Ovary (tissue), 9 donors: ENCODE results near the gene SORBS1. TPM values are rescaled to one million over a fixed set of nuclear protein-coding genes. Genes with fewer than 3 reads are reported as not detected.

Experiments
- DNase-seq, 5 donors: peaks; one replicate each; pipeline ENCODE4 v3.0.0-alpha.2; 2019 to 2020
- H3K27ac ChIP-seq, 2 donors: fragments of 200-600 bp; one replicate each; pipeline versions ENCODE4 v1.5.1 to v1.8.0; 2019 to 2022
- H3K27me3 ChIP-seq: fragments of 200-600 bp; one replicate; pipeline ENCODE4 v1.8.0; 2022
- H3K36me3 ChIP-seq: fragments of 200-600 bp; sonication (generic); one replicate; pipeline ENCODE4 v1.5.1; 2019
- H3K4me1 ChIP-seq: one replicate; pipeline ENCODE4 v1.8.1; 2013; ENCODE audit warnings: mild to moderate bottlenecking, moderate library complexity; ENCODE audit not compliant: insufficient read depth
- H3K4me3 ChIP-seq: fragments of 200-600 bp; sonication (generic); one replicate; pipeline ENCODE4 v1.5.1; 2017
- H3K9me3 ChIP-seq, 2 donors: fragments of 200-600 bp in 1 of 2; sonication (generic) in 1 of 2; one replicate each; pipeline versions ENCODE4 v1.5.1 to v1.8.1; 2013 to 2019; ENCODE audit warnings: mild to moderate bottlenecking in 1 of 2, moderate library complexity in 1 of 2
- CTCF ChIP-seq, 3 donors: fragments of 450-650 bp in 2 of 3; fragments of 200-600 bp in 1 of 3; IDR thresholded peaks; one replicate each; pipeline versions ENCODE4 v1.5.1 to v1.8.0; 2016 to 2022; ENCODE audit warnings: antibody characterized with exemption in 3 of 3, mild to moderate bottlenecking in 1 of 3
- EP300 ChIP-seq: sonication (generic); formaldehyde crosslinking; IDR thresholded peaks from one replicate; pipeline ENCODE4 v1.6.1; 2017; ENCODE audit warnings: antibody characterized with exemption
- POLR2A ChIP-seq: fragments of 450-650 bp; IDR thresholded peaks from one replicate; pipeline ENCODE4 v1.6.1; 2017; ENCODE audit warnings: antibody characterized with exemption, mild to moderate bottlenecking, moderate library complexity
- WGBS, 3 donors: extraction: QIAGEN DNeasy Blood & Tissue Kit in 1 of 3; methylation state at CpG; one replicate each; pipeline versions ENCODE4 v1.1.5 to v1.1.7; 2013 to 2017; 5-methylcytosine and 5-hydroxymethylcytosine counted together
- intact Hi-C, 4 donors: fragments of 100-400 bp; cut with DNase I; formaldehyde crosslinking; loops; one replicate each; pipeline versions ENCODE4 v1.11.0 to v1.15.1; 2022 to 2023
- polyA plus RNA-seq, 2 donors: library from polyadenylated mRNA; stranded (reverse); fragments of 200-250 nt in 1 of 2; fragments of 350-450 nt in 1 of 2; fragmentation: Illumina TruSeq in 1 of 2; extraction: RNeasy Lipid Tissue Mini Kit (QIAGEN cat#74804) in 1 of 2; gene quantifications; one replicate each; pipeline ENCODE4 v1.2.3, GENCODE V29; 2013 to 2014
- total RNA-seq, 7 donors: library from RNA; depleted of rRNA in 2 of 7; stranded (reverse); fragments of >200 nt in 2 of 7; fragmentation: NEBNext Ultra II Directional in 3 of 7; extraction: Animal tissue kit (Norgen Biotek cat#: 25700) in 3 of 7; gene quantifications; one replicate each; pipeline versions ENCODE4 v1.1.0 to v1.2.4, GENCODE V29; 2016 to 2023
- donor health status: DM: no; HTN: no; CAD: no; lungs with moderate emphysema.
- donor health status: DM: no; HTN: no; CAD: no.
- donor health status: Bipolar disorder and iron deficiency.
- donor health status: DM: yes; HTN: yes; CAD: no.
- donor health status: DM: no; HTN: no; CAD: no.
- donor health status: DM: yes; HTN: yes; CAD: no.

SORBS1 gene
- total and polyA plus RNA-seq, 9 donors = 10.7 to 156 (median 20.0) TPM

GRCh38 chr10:95560278-95561176 is 644 bp downstream of the SORBS1 start:
- H3K4me1 ChIP-seq = no peaks in the 10 kb centered on the region
- H3K36me3 ChIP-seq = no peaks in the 10 kb centered on the region
- TF ChIP-seq CTCF (IDR thresholded peaks at IDR 0.05) (no peak), POLR2A (no peak), EP300 (no peak)
- DNase-seq = peak; percentile 30 to 60 (median 53)
- intact Hi-C loops = no loop called here
- H3K27me3 ChIP-seq = no peaks in the 10 kb centered on the region
- WGBS, 3 donors = 1% methylated on average over 48 of the region's 48 CpGs
- H3K27ac ChIP-seq = peak overlapping the region; percentile 55 to 66
- peak overlapping the region; percentile 74 for H3K4me3 ChIP-seq
- H3K9me3 ChIP-seq = no peaks in the 10 kb centered on the region

GRCh38 chr10:95559896-95560277 is 1.3 kb downstream of the SORBS1 start:
- 28 to 31% (median 29%) methylated on average over 10 of the region's 10 CpGs for WGBS, 3 donors
- no peak overlapping the region for H3K27ac ChIP-seq
- H3K9me3 ChIP-seq = no peaks in the 10 kb centered on the region
- TF ChIP-seq POLR2A = no peak
- TF ChIP-seq EP300 = no peak
- no peak for TF ChIP-seq CTCF (IDR thresholded peaks at IDR 0.05)
- no peak for DNase-seq
- H3K4me3 ChIP-seq = peak overlapping the region; percentile 74
- H3K36me3 ChIP-seq = no peaks in the 10 kb centered on the region
- no peaks in the 10 kb centered on the region for H3K4me1 ChIP-seq
- intact Hi-C loops = no loop called here
- H3K27me3 ChIP-seq = no peaks in the 10 kb centered on the region

GRCh38 chr10:95559471-95559870 is 1.7 kb downstream of the SORBS1 start:
- WGBS, 3 donors = 52 to 65% (median 55%) methylated on average over 4 of the region's 4 CpGs
- peak in 1 of 5 donors; percentile 29 for DNase-seq
- no peaks in the 10 kb centered on the region for H3K27me3 ChIP-seq
- H3K4me1 ChIP-seq = no peaks in the 10 kb centered on the region
- no peaks in the 10 kb centered on the region for H3K9me3 ChIP-seq
- no peaks in the 10 kb centered on the region for H3K36me3 ChIP-seq
- H3K27ac ChIP-seq = no peak overlapping the region
- no peak for TF ChIP-seq POLR2A
- no peak for TF ChIP-seq EP300
- no peak for TF ChIP-seq CTCF (IDR thresholded peaks at IDR 0.05)
- H3K4me3 ChIP-seq = peak overlapping the region; percentile 74
- intact Hi-C loops = no loop called here

- DNase-seq = no peak
- Histone ChIP-seq H3K4me1 (no peaks in the 10 kb centered on the region), H3K9me3 (no peaks in the 10 kb centered on the region), H3K36me3 (no peaks in the 10 kb centered on the region), H3K27me3 (no peaks in the 10 kb centered on the region), H3K27ac (no peak overlapping the region), H3K4me3 (peak overlapping the region; percentile 74)
- WGBS, 3 donors = 58 to 68% (median 63%) methylated on average over 1 of the region's 1 CpG
- intact Hi-C loops = no loop called here
- TF ChIP-seq EP300 (no peak), CTCF (IDR thresholded peaks at IDR 0.05) (no peak), POLR2A (no peak)
Measured at GRCh38 chr10:95558593-95559320, 2.4 kb downstream of the SORBS1 start.
